Liver (tissue), 9 donors: ENCODE measurements around the gene CRMP1. TPM values are rescaled to one million over a fixed set of nuclear protein-coding genes. Genes with fewer than 3 reads are reported as not detected.

Experiments used
- DNase-seq: peaks from one replicate; pipeline ENCODE4 v3.0.0-alpha.2; 2017; ENCODE audit warnings: low spot score
- H3K27ac ChIP-seq, 2 donors: one replicate each; pipeline ENCODE4 v1.7.0; 2013; ENCODE audit warnings: inconsistent platforms in 2 of 2, low read length in 2 of 2, control low read depth in 1 of 2, low read depth in 1 of 2, mild to moderate bottlenecking in 1 of 2
- H3K27me3 ChIP-seq, 4 donors: one replicate each; pipeline versions ENCODE4 v1.6.1 to v1.7.0; 2013; ENCODE audit warnings: low read length in 3 of 4, inconsistent platforms in 1 of 4, mild to moderate bottlenecking in 1 of 4, moderate library complexity in 1 of 4; ENCODE audit not compliant: control insufficient read depth in 4 of 4, insufficient read depth in 4 of 4
- H3K36me3 ChIP-seq, 4 donors: one replicate each; pipeline versions ENCODE4 v1.6.1 to v1.7.0; 2013; ENCODE audit warnings: low read length in 3 of 4, mild to moderate bottlenecking in 3 of 4, low read depth in 1 of 4, moderate library complexity in 1 of 4; ENCODE audit not compliant: control insufficient read depth in 4 of 4, insufficient read depth in 3 of 4
- H3K4me1 ChIP-seq, 4 donors: one replicate each; pipeline versions ENCODE4 v1.6.1 to v1.7.0; 2013; ENCODE audit warnings: low read length in 3 of 4, mild to moderate bottlenecking in 3 of 4, moderate library complexity in 1 of 4; ENCODE audit not compliant: control insufficient read depth in 4 of 4, insufficient read depth in 4 of 4
- H3K4me3 ChIP-seq, 3 donors: one replicate each; pipeline versions ENCODE4 v1.6.1 to v1.7.0; 2013; ENCODE audit warnings: low read length in 3 of 3, control low read depth in 1 of 3, low read depth in 1 of 3, mild to moderate bottlenecking in 1 of 3
- H3K9ac ChIP-seq, 2 donors: one replicate each; pipeline ENCODE4 v1.7.0; 2013; ENCODE audit warnings: low read length in 2 of 2, mild to moderate bottlenecking in 2 of 2, moderate library complexity in 2 of 2, control low read depth in 1 of 2, low read depth in 1 of 2
- H3K9me3 ChIP-seq, 4 donors: one replicate each; pipeline versions ENCODE4 v1.6.1 to v1.7.0; 2013; ENCODE audit warnings: low read length in 3 of 4; ENCODE audit not compliant: control insufficient read depth in 4 of 4
- ATF3 ChIP-seq: IDR thresholded peaks from 2 replicates; pipeline ENCODE4 v1.6.1; 2016; ENCODE audit warnings: antibody characterized with exemption
- CTCF ChIP-seq: fragments of 150-350 bp; IDR thresholded peaks from 2 replicates; pipeline ENCODE4 v1.5.1; 2017; ENCODE audit warnings: improper control_type of control experiment, low read depth, low read length; ENCODE audit not compliant: missing input control
- FOXA1 ChIP-seq: IDR thresholded peaks from 2 replicates; pipeline ENCODE4 v1.6.1; 2016; ENCODE audit warnings: antibody characterized with exemption
- FOXA2 ChIP-seq: IDR thresholded peaks from 2 replicates; pipeline ENCODE4 v1.6.1; 2016; ENCODE audit warnings: antibody characterized with exemption
- GABPA ChIP-seq, 2 donors: IDR thresholded peaks in 1 of 2; conservative IDR thresholded peaks in 1 of 2; 2 replicates each; pipeline ENCODE4 v1.6.1; 2016; ENCODE audit warnings: antibody characterized with exemption in 2 of 2, mild to moderate bottlenecking in 1 of 2, moderate library complexity in 1 of 2
- HNF4A ChIP-seq, 2 donors: conservative IDR thresholded peaks; 2 replicates each; pipeline ENCODE4 v1.6.1; 2016; ENCODE audit warnings: antibody characterized with exemption in 2 of 2, mild to moderate bottlenecking in 2 of 2
- HNF4G ChIP-seq: IDR thresholded peaks from 2 replicates; pipeline ENCODE4 v1.6.1; 2016; ENCODE audit warnings: antibody characterized with exemption
- JUND ChIP-seq, 2 donors: IDR thresholded peaks; 2 replicates each; pipeline ENCODE4 v1.6.1; 2016; ENCODE audit warnings: antibody characterized with exemption in 2 of 2
- MAX ChIP-seq: IDR thresholded peaks from 2 replicates; pipeline ENCODE4 v1.6.1; 2016; ENCODE audit warnings: antibody characterized with exemption
- NR2F2 ChIP-seq: IDR thresholded peaks from 2 replicates; pipeline ENCODE4 v1.6.1; 2016; ENCODE audit warnings: antibody characterized with exemption
- RAD21 ChIP-seq, 2 donors: IDR thresholded peaks; 2 replicates each; pipeline ENCODE4 v1.6.1; 2016; ENCODE audit warnings: antibody characterized with exemption in 2 of 2, mild to moderate bottlenecking in 2 of 2
- REST ChIP-seq: IDR thresholded peaks from 2 replicates; pipeline ENCODE4 v1.6.1; 2016; ENCODE audit warnings: antibody characterized with exemption, mild to moderate bottlenecking
- RXRA ChIP-seq, 2 donors: IDR thresholded peaks; 2 replicates each; pipeline ENCODE4 v1.6.1; 2017 to 2018; ENCODE audit warnings: antibody characterized with exemption in 2 of 2, mild to moderate bottlenecking in 1 of 2
- SP1 ChIP-seq: IDR thresholded peaks from 2 replicates; pipeline ENCODE4 v1.6.1; 2018; ENCODE audit warnings: antibody characterized with exemption, mild to moderate bottlenecking
- TAF1 ChIP-seq: conservative IDR thresholded peaks from 2 replicates; pipeline ENCODE4 v1.6.1; 2016; ENCODE audit warnings: antibody characterized with exemption, mild to moderate bottlenecking
- YY1 ChIP-seq: IDR thresholded peaks from 2 replicates; pipeline ENCODE4 v1.6.1; 2016; ENCODE audit warnings: antibody characterized with exemption, mild to moderate bottlenecking
- ZBTB33 ChIP-seq: IDR thresholded peaks from 2 replicates; pipeline ENCODE4 v1.6.1; 2016; ENCODE audit warnings: antibody characterized with exemption
- WGBS: extraction: QIAGEN DNeasy Blood & Tissue Kit; methylation state at CpG from one replicate; pipeline ENCODE4 v1.1.7; 2013; 5-methylcytosine and 5-hydroxymethylcytosine counted together
- polyA plus RNA-seq, 2 donors: library from polyadenylated mRNA; stranded (reverse) in 1 of 2; unstranded in 1 of 2; fragments of 200-250 nt in 1 of 2; fragments of >200 nt in 1 of 2; fragmentation: Nextera tagmentation in 1 of 2; extraction: Ambion mirVana in 1 of 2; gene quantifications; one replicate each; pipeline versions ENCODE4 v1.2.1 to v1.2.3, GENCODE V29; 2013 to 2015
- total RNA-seq, 2 donors: library from RNA; depleted of rRNA; stranded (reverse); fragments of >200 nt; gene quantifications; one replicate each; pipeline ENCODE4 v1.2.3, GENCODE V29; 2014
- donor health status: healthy.
- donor health status: healthy.
- donor health status: healthy.
- donor health status: healthy.
- donor health status: healthy.

CRMP1 gene
- total and polyA plus RNA-seq, 4 donors: 0.06 to 0.42 (median 0.12) TPM

- WGBS: 91% methylated on average over 10 of the region's 10 CpGs
- H3K4me1 ChIP-seq: no peaks in the 10 kb centered on the region
- no peaks in the 10 kb centered on the region for H3K27me3 ChIP-seq
- no peak overlapping the region for H3K4me3 ChIP-seq
- peaks cover 0 to 6% (median 0%) of the 10 kb centered on the region in 4 donors for H3K36me3 ChIP-seq
- DNase-seq: no peak
- H3K9ac ChIP-seq: no peak overlapping the region
- no peak overlapping the region for H3K27ac ChIP-seq
- TF ChIP-seq ATF3: no peak
- no peak for TF ChIP-seq ZBTB33
- TF ChIP-seq CTCF: no peak
- no peak for TF ChIP-seq TAF1
- TF ChIP-seq HNF4G: no peak
- TF ChIP-seq FOXA2: no peak
- no peak for TF ChIP-seq GABPA (IDR thresholded peaks at IDR 0.05 in 1 of 2, conservative IDR thresholded peaks at IDR 0.05 in 1 of 2)
- no peak for TF ChIP-seq MAX
- TF ChIP-seq RXRA (IDR thresholded peaks at IDR 0.05): no peak
- no peak for TF ChIP-seq SP1
- TF ChIP-seq REST: no peak
- no peak for TF ChIP-seq YY1
- TF ChIP-seq RAD21 (IDR thresholded peaks at IDR 0.05): no peak
- no peak for TF ChIP-seq NR2F2
- no peak for TF ChIP-seq JUND (IDR thresholded peaks at IDR 0.05)
- TF ChIP-seq FOXA1: no peak
- TF ChIP-seq HNF4A (conservative IDR thresholded peaks at IDR 0.05): no peak
- no peaks in the 10 kb centered on the region for H3K9me3 ChIP-seq
These were observed 69.2 kb downstream of the CRMP1 start for GRCh38 chr4:5823542-5824211.
